Measurements from ENCODE around the gene CD247. TPM values are rescaled to one million over a fixed set of nuclear protein-coding genes. Genes with fewer than 3 reads are reported as not detected.

The CD247 gene
- total RNA-seq, 1 experiment from 2014 or later, result 0.44 TPM

- BruUV-seq (replicated peaks), result no TSS peak
- Histone ChIP-seq H3K4me1 (ENCODE audit: control insufficient read depth, insufficient read depth, low read length) (no peaks in the 10 kb centered on the region), H3K4me3 (ENCODE audit: low read depth in 2 of 2, low read length in 2 of 2) (no peak overlapping the region), H3K27ac (ENCODE audit: low read length) (no peak overlapping the region), H3K27me3 (ENCODE audit: control insufficient read depth, insufficient read depth, low read length) (no peaks in the 10 kb centered on the region), H3K9me3 (ENCODE audit: control insufficient read depth, insufficient read depth, low read depth, low read length) (no peaks in the 10 kb centered on the region), H3K36me3 (ENCODE audit: control insufficient read depth, insufficient read depth, low read length) (no peaks in the 10 kb centered on the region)
- in situ Hi-C loops (cut with HindIII; ENCODE audit: low pct_unique_long_range_greater_than_20kb, low sequenced_read_pairs) (no loop called here), intact Hi-C loops (cut with micrococcal nuclease; ENCODE audit: unreplicated experiment) (no loop called here)
- TF ChIP-seq REST (IDR thresholded peaks at IDR 0.05; ENCODE audit: insufficient read depth in 1 of 2, low read depth in 2 of 2, low read length in 1 of 2) (no peak), POLR2AphosphoS5 (IDR thresholded peaks at IDR 0.05; ENCODE audit: low read depth, low read length) (no peak), SIN3A (IDR thresholded peaks at IDR 0.05; ENCODE audit: borderline replicate concordance, insufficient read depth, low read depth, low read length) (no peak), TCF7L2 (IDR thresholded peaks at IDR 0.05; ENCODE audit: low read depth, low read length) (no peak)
- POLR2A ChIA-PET, result interaction anchor here (0.6 kb wide), 1 partner anchor 12 kb away, joined by 6 read pairs; no protein-coding TSS in a partner anchor
- DNase-seq (ENCODE audit: low read depth, low spot score), result no peak
- ATAC-seq, result no peak
- CTCF ChIA-PET, result interaction anchor here (0.6 kb wide), 1 partner anchor 410 kb away, joined by 5 read pairs; no protein-coding TSS in a partner anchor
Measured at GRCh38 chr1:167469280-167469965, 48.9 kb downstream of the CD247 start.

- TF ChIP-seq POLR2AphosphoS5 (IDR thresholded peaks at IDR 0.05; ENCODE audit: low read depth, low read length) (no peak), CTCF (IDR thresholded peaks at IDR 0.05) (no peak), SIN3A (IDR thresholded peaks at IDR 0.05; ENCODE audit: borderline replicate concordance, insufficient read depth, low read depth, low read length) (no peak)
- ChIA-PET CTCF (no interaction called here), POLR2A (interaction anchor here (0.6 kb wide), 1 partner anchor 63 kb away, joined by 10 read pairs; no protein-coding TSS in a partner anchor)
- intact Hi-C loops (cut with micrococcal nuclease; ENCODE audit: unreplicated experiment), result no loop called here
- H3K27ac ChIP-seq (ENCODE audit: low read length), result no peak overlapping the region
- no peak overlapping the region for H3K4me3 ChIP-seq (ENCODE audit: low read depth in 2 of 2, low read length in 2 of 2)
- no peaks in the 10 kb centered on the region for H3K36me3 ChIP-seq (ENCODE audit: control insufficient read depth, insufficient read depth, low read length)
- H3K9me3 ChIP-seq (ENCODE audit: control insufficient read depth, insufficient read depth, low read depth, low read length), result no peaks in the 10 kb centered on the region
- in situ Hi-C loops (cut with HindIII; ENCODE audit: low pct_unique_long_range_greater_than_20kb, low sequenced_read_pairs), result no loop called here
- no peaks in the 10 kb centered on the region for H3K4me1 ChIP-seq (ENCODE audit: control insufficient read depth, insufficient read depth, low read length)
- no peak for ATAC-seq
- no TSS peak for BruUV-seq (replicated peaks)
- DNase-seq (ENCODE audit: low read depth, low spot score), result no peak
- H3K27me3 ChIP-seq (ENCODE audit: control insufficient read depth, insufficient read depth, low read length), result no peaks in the 10 kb centered on the region
Measured at GRCh38 chr1:167467752-167468151, 50.6 kb downstream of the CD247 start.

- no peaks in the 10 kb centered on the region for H3K9me3 ChIP-seq (ENCODE audit: control insufficient read depth, insufficient read depth, low read depth, low read length)
- TF ChIP-seq REST (IDR thresholded peaks at IDR 0.05; ENCODE audit: insufficient read depth in 1 of 2, low read depth in 2 of 2, low read length in 1 of 2), result no peak
- TF ChIP-seq CTCF (IDR thresholded peaks at IDR 0.05), result no peak
- TF ChIP-seq TCF7L2 (IDR thresholded peaks at IDR 0.05; ENCODE audit: low read depth, low read length), result no peak
- TF ChIP-seq POLR2AphosphoS5 (IDR thresholded peaks at IDR 0.05; ENCODE audit: low read depth, low read length), result no peak
- no peak for TF ChIP-seq SIN3A (IDR thresholded peaks at IDR 0.05; ENCODE audit: borderline replicate concordance, insufficient read depth, low read depth, low read length)
- ATAC-seq, result no peak
- no peaks in the 10 kb centered on the region for H3K36me3 ChIP-seq (ENCODE audit: control insufficient read depth, insufficient read depth, low read length)
- ChIA-PET CTCF (no interaction called here), POLR2A (no interaction called here)
- in situ Hi-C loops (cut with HindIII; ENCODE audit: low pct_unique_long_range_greater_than_20kb, low sequenced_read_pairs) (no loop called here), intact Hi-C loops (cut with micrococcal nuclease; ENCODE audit: unreplicated experiment) (no loop called here)
- H3K4me1 ChIP-seq (ENCODE audit: control insufficient read depth, insufficient read depth, low read length), result no peaks in the 10 kb centered on the region
- no TSS peak for BruUV-seq (replicated peaks)
- H3K4me3 ChIP-seq (ENCODE audit: low read depth in 2 of 2, low read length in 2 of 2), result no peak overlapping the region
- no peak overlapping the region for H3K27ac ChIP-seq (ENCODE audit: low read length)
- DNase-seq (ENCODE audit: low read depth, low spot score), result no peak
- H3K27me3 ChIP-seq (ENCODE audit: control insufficient read depth, insufficient read depth, low read length), result no peaks in the 10 kb centered on the region
Measured at GRCh38 chr1:167467126-167467710, 51.1 kb downstream of the CD247 start.

Measured in Panc1 (cell line).